ENCODE results near the gene USP43.

Gene USP43

DNA sequence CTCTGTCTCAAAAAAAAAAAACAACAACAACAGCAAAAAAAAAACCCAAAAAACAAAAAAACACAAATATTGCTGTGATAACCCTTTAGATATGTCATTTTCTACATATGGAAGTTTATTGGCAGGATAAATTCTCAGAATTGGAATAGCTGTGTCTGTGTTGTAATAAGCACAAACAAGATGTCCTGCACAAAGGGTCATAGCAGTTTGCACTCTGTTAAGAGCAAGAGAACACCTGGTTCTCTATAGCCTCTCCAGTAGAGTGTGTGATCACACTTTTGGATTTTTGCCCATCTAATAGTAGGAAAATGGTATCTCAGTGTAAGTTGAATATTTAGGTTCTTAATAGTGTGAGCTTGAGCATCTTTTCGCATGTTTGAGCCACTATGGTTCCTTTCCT is 60.4 kb downstream of the USP43 start:
- Histone ChIP-seq H3K27ac (ENCODE audit: low read depth, low read length) (no peak overlapping the region), H3K4me1 (ENCODE audit: control insufficient read depth, low read length) (peaks cover 8% of the 10 kb centered on the region), H4K20me1 (ENCODE audit: control insufficient read depth, insufficient read depth, low read depth, low read length) (no peaks in the 10 kb centered on the region), H3K27me3 (ENCODE audit: control insufficient read depth, low read length) (no peaks in the 10 kb centered on the region), H3K79me2 (ENCODE audit: control insufficient read depth, low read length) (no peaks in the 10 kb centered on the region), H3K4me2 (ENCODE audit: low read length) (no peak overlapping the region), H3F3A (ENCODE audit: control insufficient read depth, insufficient read depth) (no peaks in the 10 kb centered on the region), H3K4me3 (ENCODE audit: low read length) (no peak overlapping the region), H3K36me3 (ENCODE audit: control insufficient read depth, low read length) (no peaks in the 10 kb centered on the region), H3K9me2 (replicated peaks; ENCODE audit: control insufficient read depth, low read length) (no peaks in the 10 kb centered on the region), H3K9me3 (ENCODE audit: control insufficient read depth, insufficient read depth, low read length) (no peaks in the 10 kb centered on the region)
- TF ChIP-seq CTCF (IDR thresholded peaks at IDR 0.05; ENCODE audit: low read depth, low read length, poor library complexity, severe bottlenecking) (no peak), EZH2phosphoT487 (IDR thresholded peaks at IDR 0.05; ENCODE audit: borderline replicate concordance, low read length) (no peak)

DNA sequence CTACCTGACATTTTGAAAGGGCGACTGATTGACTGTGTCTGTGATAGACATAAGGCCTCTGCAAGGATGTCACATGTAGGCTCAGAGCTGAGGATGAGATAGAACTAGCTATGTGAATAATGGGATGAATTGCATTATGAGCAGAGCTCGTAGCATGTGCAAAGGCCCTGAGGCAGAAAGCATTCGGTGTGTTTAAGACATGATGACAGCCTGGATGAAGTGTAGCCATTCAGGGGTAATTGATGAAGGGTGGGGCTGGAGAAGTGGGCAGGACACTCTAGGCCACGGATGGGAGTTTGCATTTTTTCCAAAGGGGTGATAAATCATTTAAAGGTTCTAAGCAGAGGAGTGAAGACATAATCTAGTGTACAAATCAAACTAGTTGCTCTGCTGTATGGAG is 62.6 kb downstream of the USP43 start:
- Histone ChIP-seq H3F3A (ENCODE audit: control insufficient read depth, insufficient read depth) (no peaks in the 10 kb centered on the region), H3K4me2 (ENCODE audit: low read length) (no peak overlapping the region), H3K79me2 (ENCODE audit: control insufficient read depth, low read length) (no peaks in the 10 kb centered on the region), H3K27ac (ENCODE audit: low read depth, low read length) (no peak overlapping the region), H3K27me3 (ENCODE audit: control insufficient read depth, low read length) (no peaks in the 10 kb centered on the region), H3K9me2 (replicated peaks; ENCODE audit: control insufficient read depth, low read length) (no peaks in the 10 kb centered on the region), H3K36me3 (ENCODE audit: control insufficient read depth, low read length) (no peaks in the 10 kb centered on the region), H3K4me1 (ENCODE audit: control insufficient read depth, low read length) (peaks cover 5% of the 10 kb centered on the region), H3K9me3 (ENCODE audit: control insufficient read depth, insufficient read depth, low read length) (no peaks in the 10 kb centered on the region), H4K20me1 (ENCODE audit: control insufficient read depth, insufficient read depth, low read depth, low read length) (no peaks in the 10 kb centered on the region), H3K4me3 (ENCODE audit: low read length) (no peak overlapping the region)
- TF ChIP-seq CTCF (IDR thresholded peaks at IDR 0.05; ENCODE audit: low read depth, low read length, poor library complexity, severe bottlenecking): no peak
- no peak for TF ChIP-seq EZH2phosphoT487 (IDR thresholded peaks at IDR 0.05; ENCODE audit: borderline replicate concordance, low read length)

GRCh38 chr17:9714801-9715200 is 69.5 kb downstream of the USP43 start:
- H3K27ac ChIP-seq (ENCODE audit: low read depth, low read length): no peak overlapping the region

More at GRCh38 chr17:9714801-9715200, 69.5 kb downstream of the USP43 start:
- Histone ChIP-seq H3K9me3 (ENCODE audit: control insufficient read depth, insufficient read depth, low read length) (no peaks in the 10 kb centered on the region), H3F3A (ENCODE audit: control insufficient read depth, insufficient read depth) (no peaks in the 10 kb centered on the region), H3K79me2 (ENCODE audit: control insufficient read depth, low read length) (no peaks in the 10 kb centered on the region), H3K4me1 (ENCODE audit: control insufficient read depth, low read length) (no peaks in the 10 kb centered on the region), H3K4me3 (ENCODE audit: low read length) (no peak overlapping the region), H3K4me2 (ENCODE audit: low read length) (no peak overlapping the region), H3K27me3 (ENCODE audit: control insufficient read depth, low read length) (no peaks in the 10 kb centered on the region), H3K9me2 (replicated peaks; ENCODE audit: control insufficient read depth, low read length) (no peaks in the 10 kb centered on the region), H4K20me1 (ENCODE audit: control insufficient read depth, insufficient read depth, low read depth, low read length) (no peaks in the 10 kb centered on the region), H3K36me3 (ENCODE audit: control insufficient read depth, low read length) (no peaks in the 10 kb centered on the region)
- no peak for TF ChIP-seq CTCF (IDR thresholded peaks at IDR 0.05; ENCODE audit: low read depth, low read length, poor library complexity, severe bottlenecking)
- TF ChIP-seq EZH2phosphoT487 (IDR thresholded peaks at IDR 0.05; ENCODE audit: borderline replicate concordance, low read length): no peak
